Transverse colon (tissue), 4 donors: ENCODE data around the gene CCDC91.

Source experiments
- CTCF ChIP-seq, 5 experiments: fragments of 200-600 bp in 3 of 5; fragments of 450-650 bp in 2 of 5; sonication (generic) in 3 of 5; IDR thresholded peaks; 1 replicate in 2 of 5; 2 replicates in 3 of 5; pipeline ENCODE4 v1.5.1; 2016 to 2017; ENCODE audit warnings: antibody characterized with exemption in 5 of 5, inconsistent platforms in 3 of 5, mild to moderate bottlenecking in 2 of 5, moderate library complexity in 1 of 5
- EP300 ChIP-seq: sonication (generic); formaldehyde crosslinking; IDR thresholded peaks from one replicate; pipeline ENCODE4 v1.6.1; 2017; ENCODE audit warnings: antibody characterized with exemption, low read depth
- POLR2A ChIP-seq: fragments of 450-650 bp; IDR thresholded peaks from one replicate; pipeline ENCODE4 v1.6.1; 2016; ENCODE audit warnings: antibody characterized with exemption, mild to moderate bottlenecking, moderate library complexity
- POLR2AphosphoS5 ChIP-seq, 3 donors: sonication (generic); formaldehyde crosslinking; IDR thresholded peaks; one replicate each; pipeline ENCODE4 v1.6.1; 2016; ENCODE audit warnings: antibody characterized with exemption in 3 of 3

- TF ChIP-seq CTCF (IDR thresholded peaks at IDR 0.05) (no peak), POLR2A (no peak), POLR2AphosphoS5 (IDR thresholded peaks at IDR 0.05) (no peak), EP300 (no peak)
Observed at GRCh38 chr12:28555748-28556147, 365.5 kb downstream of the CCDC91 start.
